H9 (cell line): ENCODE results near the gene GLP2R. TPM values are rescaled to one million over a fixed set of nuclear protein-coding genes. Genes with fewer than 3 reads are reported as not detected.

Experiments used
- DNase-seq: peaks from one replicate; pipeline ENCODE4 v3.0.0-alpha.2; 2017
- H2AFZ ChIP-seq: one replicate; pipeline ENCODE4 v1.6.1; 2013; ENCODE audit warnings: mild to moderate bottlenecking, low read length, control low read depth, moderate library complexity
- H2AK5ac ChIP-seq: 2 replicates; pipeline ENCODE4 v1.6.1; 2013; ENCODE audit warnings: low read length, control low read depth, mixed read lengths; ENCODE audit not compliant: insufficient read length
- H2BK120ac ChIP-seq: one replicate; pipeline ENCODE4 v1.6.1; 2013; ENCODE audit warnings: low read depth, mild to moderate bottlenecking, low read length, control low read depth, inconsistent platforms; ENCODE audit not compliant: poor library complexity, severe bottlenecking
- H2BK12ac ChIP-seq: 2 replicates; pipeline ENCODE4 v1.6.1; 2013; ENCODE audit warnings: low read length, control low read depth, mixed read lengths, low read depth; ENCODE audit not compliant: insufficient read length
- H2BK15ac ChIP-seq: 2 replicates; pipeline ENCODE4 v1.6.1; 2013; ENCODE audit warnings: low read depth, low read length, control low read depth
- H2BK20ac ChIP-seq: one replicate; pipeline ENCODE4 v1.6.1; 2013; ENCODE audit warnings: low read depth, mild to moderate bottlenecking, low read length, control low read depth, inconsistent platforms; ENCODE audit not compliant: poor library complexity, severe bottlenecking
- H2BK5ac ChIP-seq: 2 replicates; pipeline ENCODE4 v1.6.1; 2013; ENCODE audit warnings: low read length, control low read depth, mixed read lengths; ENCODE audit not compliant: insufficient read length
- H3K14ac ChIP-seq: 2 replicates; pipeline ENCODE4 v1.6.1; 2013; ENCODE audit warnings: low read length, control low read depth; ENCODE audit not compliant: insufficient read depth
- H3K18ac ChIP-seq: 2 replicates; pipeline ENCODE4 v1.6.1; 2013; ENCODE audit warnings: low read depth, mild to moderate bottlenecking, mixed read lengths, low read length, control low read depth; ENCODE audit not compliant: insufficient read length
- H3K23ac ChIP-seq: 2 replicates; pipeline ENCODE4 v1.6.1; 2013; ENCODE audit warnings: low read length, control low read depth, mixed read lengths, low read depth; ENCODE audit not compliant: insufficient read length
- H3K23me2 ChIP-seq: 2 replicates; pipeline ENCODE4 v1.6.1; 2013; ENCODE audit warnings: low read depth, mild to moderate bottlenecking, mixed read lengths, low read length, control low read depth; ENCODE audit not compliant: insufficient read length, poor library complexity, severe bottlenecking
- H3K27ac ChIP-seq: 2 replicates; pipeline ENCODE4 v1.5.1; 2013; ENCODE audit warnings: low read length, control low read depth, mixed read lengths, low read depth; ENCODE audit not compliant: insufficient read length
- H3K27me3 ChIP-seq: 2 replicates; pipeline ENCODE4 v1.6.1; 2013; ENCODE audit warnings: low read length, control low read depth, inconsistent platforms; ENCODE audit not compliant: insufficient read depth
- H3K4ac ChIP-seq: 2 replicates; pipeline ENCODE4 v1.6.1; 2013; ENCODE audit warnings: low read depth, mild to moderate bottlenecking, control low read depth, inconsistent platforms, low read length, moderate library complexity
- H3K4me1 ChIP-seq: 2 replicates; pipeline ENCODE4 v1.6.1; 2013; ENCODE audit warnings: low read length, control low read depth, inconsistent platforms; ENCODE audit not compliant: insufficient read depth
- H3K4me2 ChIP-seq: 2 replicates; pipeline ENCODE4 v1.6.1; 2013; ENCODE audit warnings: low read length, control low read depth, mixed read lengths; ENCODE audit not compliant: insufficient read length, insufficient read depth
- H3K56ac ChIP-seq: 2 replicates; pipeline ENCODE4 v1.6.1; 2013; ENCODE audit warnings: low read depth, mild to moderate bottlenecking, mixed read lengths, low read length, control low read depth; ENCODE audit not compliant: insufficient read length
- H3K79me1 ChIP-seq: 2 replicates; pipeline ENCODE4 v1.6.1; 2013; ENCODE audit warnings: low read depth, mild to moderate bottlenecking, moderate library complexity, low read length, control low read depth, inconsistent platforms; ENCODE audit not compliant: insufficient read depth, poor library complexity, severe bottlenecking
- H3K79me2 ChIP-seq: 2 replicates; pipeline ENCODE4 v1.6.1; 2013; ENCODE audit warnings: low read length, control low read depth, inconsistent platforms; ENCODE audit not compliant: insufficient read depth
- H3K9ac ChIP-seq: 2 replicates; pipeline ENCODE4 v1.6.1; 2013; ENCODE audit warnings: low read length, control low read depth, mixed read lengths; ENCODE audit not compliant: insufficient read length; ENCODE audit errors: extremely low read depth
- H3K9me3 ChIP-seq: one replicate; pipeline ENCODE4 v1.6.1; 2013; ENCODE audit warnings: low read depth, low read length, inconsistent platforms; ENCODE audit not compliant: control insufficient read depth
- H3T11ph ChIP-seq: one replicate; pipeline ENCODE4 v1.6.1; 2013; ENCODE audit warnings: mild to moderate bottlenecking, low read length, control low read depth, inconsistent platforms
- H4K20me1 ChIP-seq: one replicate; pipeline ENCODE4 v1.6.1; 2013; ENCODE audit not compliant: control insufficient read depth, insufficient read length, insufficient read depth
- H4K5ac ChIP-seq: 2 replicates; pipeline ENCODE4 v1.6.1; 2013; ENCODE audit warnings: low read depth, mild to moderate bottlenecking, mixed read lengths, low read length, control low read depth; ENCODE audit not compliant: insufficient read length
- H4K8ac ChIP-seq: replicated peaks from 2 replicates; pipeline ENCODE4 v1.6.1; 2013; ENCODE audit warnings: low read length, control low read depth, mixed read lengths, low read depth; ENCODE audit not compliant: insufficient read length
- H4K91ac ChIP-seq: 2 replicates; pipeline ENCODE4 v1.6.1; 2013; ENCODE audit warnings: low read depth, mild to moderate bottlenecking, moderate library complexity, mixed read lengths, low read length, control low read depth; ENCODE audit not compliant: insufficient read length
- H3K27ac Mint-ChIP-seq, 3 experiments: 2 replicates in 2 of 3; 3 replicates in 1 of 3; pipeline ENCODE4 v1.8.0; 2020 to 2021; ENCODE audit warnings: mixed read lengths in 3 of 3, mild to moderate bottlenecking in 1 of 3, moderate library complexity in 1 of 3
- H3K27me3 Mint-ChIP-seq: 2 replicates; pipeline ENCODE4 v1.8.0; 2021; ENCODE audit warnings: low read depth, mild to moderate bottlenecking, moderate library complexity, mixed read lengths
- H3K36me3 Mint-ChIP-seq, 3 experiments: 2 replicates in 2 of 3; 3 replicates in 1 of 3; pipeline ENCODE4 v1.8.0; 2020 to 2021; ENCODE audit warnings: low read depth in 3 of 3, mixed read lengths in 3 of 3; ENCODE audit not compliant: insufficient read depth in 1 of 3
- H3K4me1 Mint-ChIP-seq, 2 experiments: 2 replicates each; pipeline ENCODE4 v1.8.0; 2020; ENCODE audit warnings: mixed read lengths in 2 of 2
- H3K4me3 Mint-ChIP-seq, 2 experiments: 2 replicates in 1 of 2; 3 replicates in 1 of 2; pipeline ENCODE4 v1.8.0; 2020 to 2021; ENCODE audit warnings: mild to moderate bottlenecking in 2 of 2, mixed read lengths in 2 of 2, moderate library complexity in 1 of 2
- H3K9me3 Mint-ChIP-seq, 2 experiments: 2 replicates in 1 of 2; 3 replicates in 1 of 2; pipeline ENCODE4 v1.8.0; 2020; ENCODE audit warnings: mild to moderate bottlenecking in 2 of 2, mixed read lengths in 2 of 2, moderate library complexity in 1 of 2
- CTCF ChIP-seq: fragments of 200-600 bp; sonication (generic); conservative IDR thresholded peaks from 3 replicates; pipeline ENCODE4 v1.8.0; 2021; ENCODE audit warnings: antibody characterized with exemption, mild to moderate bottlenecking
- WGBS: extraction: QIAGEN DNeasy Blood & Tissue Kit; methylation state at CpG from one replicate; pipeline ENCODE4 v1.1.7; 2013; ENCODE audit warnings: missing lambda C conversion rate, low lambda C conversion rate, mixed read lengths; ENCODE audit not compliant: insufficient read length; ENCODE audit errors: extremely low coverage; 5-methylcytosine and 5-hydroxymethylcytosine counted together
- total RNA-seq: library from RNA; stranded (reverse); gene quantifications from 2 replicates; pipeline ENCODE4 v1.2.1, GENCODE V29; 2021

Gene GLP2R
- total RNA-seq, 1 experiment from 2014 or later, result not detected

- Histone ChIP-seq H2BK12ac (no peak overlapping the region), H4K91ac (no peak overlapping the region), H3K18ac (no peak overlapping the region), H3K4me2 (no peak overlapping the region), H3K23me2 (no peaks in the 10 kb centered on the region), H3K14ac (no peak overlapping the region), H3K4me1 (no peaks in the 10 kb centered on the region), H2BK15ac (no peak overlapping the region), H4K8ac (no peak overlapping the region), H2BK120ac (no peak overlapping the region), H3K4ac (no peak overlapping the region), H3T11ph (no peak overlapping the region), H2BK20ac (no peak overlapping the region), H3K79me2 (no peaks in the 10 kb centered on the region), H3K56ac (no peak overlapping the region), H3K23ac (no peak overlapping the region), H3K9ac (no peak overlapping the region), H3K9me3 (no peaks in the 10 kb centered on the region), H3K27ac (no peak overlapping the region), H3K27me3 (no peaks in the 10 kb centered on the region), H4K5ac (no peak overlapping the region), H4K20me1 (no peaks in the 10 kb centered on the region), H2AFZ (no peak overlapping the region), H3K79me1 (no peaks in the 10 kb centered on the region), H2BK5ac (no peak overlapping the region), H2AK5ac (no peak overlapping the region)
- no peak overlapping the region for H3K4me3 Mint-ChIP-seq
- peaks cover 2 to 4% of the 10 kb centered on the region in 2 experiments; a peak in 3 of 5 replicates for H3K9me3 Mint-ChIP-seq
- TF ChIP-seq CTCF, result no peak
- no peak overlapping the region for H3K27ac Mint-ChIP-seq
- no peak for DNase-seq
- H3K36me3 Mint-ChIP-seq, result peaks cover 0 to 9% (median 0%) of the 10 kb centered on the region in 3 experiments; a peak in 2 of 7 replicates
- WGBS, result no CpG with 5 or more reads among the region's 1 CpG
- H3K27me3 Mint-ChIP-seq, result no peaks in the 10 kb centered on the region; the same call in 1 of the 2 replicates
- H3K4me1 Mint-ChIP-seq, result peaks cover 3 to 6% of the 10 kb centered on the region in 2 experiments
These were observed 113.0 kb downstream of the GLP2R start for GRCh38 chr17:9938764-9939163.
